Tibial nerve (tissue), 4 donors: Measurements from ENCODE around the gene MLANA. TPM values are rescaled to one million over a fixed set of nuclear protein-coding genes. Genes with fewer than 3 reads are reported as not detected.
"Not testable (repeated sequence)": the region's sequence is repeated elsewhere in the genome, so short reads cannot be mapped to it uniquely, and the experiment has no call there.

ENCODE experiments used
- DNase-seq, 2 donors: peaks; one replicate each; pipeline ENCODE4 v3.0.0-alpha.2; 2019; ENCODE audit warnings: low spot score in 2 of 2
- H3K27ac ChIP-seq, 4 donors: fragments of 200-600 bp; sonication (generic) in 3 of 4; one replicate each; pipeline ENCODE4 v1.5.1; 2017 to 2019; ENCODE audit warnings: mild to moderate bottlenecking in 1 of 4
- H3K27me3 ChIP-seq, 2 donors: fragments of 200-600 bp; sonication (generic) in 1 of 2; one replicate each; pipeline versions ENCODE4 v1.5.1 to v1.6.0; 2017 to 2019
- H3K36me3 ChIP-seq, 3 donors: fragments of 200-600 bp; sonication (generic); one replicate each; pipeline ENCODE4 v1.5.1; 2018 to 2019
- H3K4me1 ChIP-seq, 4 donors: fragments of 200-600 bp; sonication (generic) in 3 of 4; one replicate each; pipeline ENCODE4 v1.5.1; 2017 to 2019
- H3K4me3 ChIP-seq, 4 donors: fragments of 200-600 bp; sonication (generic) in 3 of 4; one replicate each; pipeline ENCODE4 v1.5.1; 2017 to 2019; ENCODE audit warnings: mild to moderate bottlenecking in 1 of 4, moderate library complexity in 1 of 4
- H3K9me3 ChIP-seq, 4 donors: fragments of 200-600 bp; sonication (generic) in 3 of 4; one replicate each; pipeline ENCODE4 v1.5.1; 2017 to 2019
- CTCF ChIP-seq, 5 experiments: fragments of 200-600 bp in 3 of 5; fragments of 450-650 bp in 2 of 5; sonication (generic) in 3 of 5; IDR thresholded peaks; one replicate each; pipeline ENCODE4 v1.5.1; 2016 to 2019; ENCODE audit warnings: antibody characterized with exemption in 5 of 5, mild to moderate bottlenecking in 3 of 5, moderate library complexity in 2 of 5
- EP300 ChIP-seq, 2 donors: sonication (generic); formaldehyde crosslinking; IDR thresholded peaks; one replicate each; pipeline ENCODE4 v1.6.1; 2017; ENCODE audit warnings: antibody characterized with exemption in 2 of 2, mild to moderate bottlenecking in 1 of 2
- POLR2A ChIP-seq, 2 donors: fragments of 450-650 bp; IDR thresholded peaks; one replicate each; pipeline ENCODE4 v1.6.1; 2017; ENCODE audit warnings: antibody characterized with exemption in 2 of 2, mild to moderate bottlenecking in 2 of 2, moderate library complexity in 2 of 2
- WGBS, 2 donors: methylation state at CpG; one replicate each; pipeline ENCODE4 v1.1.5; 2018; 5-methylcytosine and 5-hydroxymethylcytosine counted together
- total RNA-seq, 4 donors: library from RNA; depleted of rRNA; stranded (reverse); fragments of >200 nt; gene quantifications; one replicate each; pipeline ENCODE4 v1.1.0, GENCODE V29; 2016

MLANA gene
- total RNA-seq, 4 donors from 2014 or later = not detected

- Histone ChIP-seq H3K27ac (no peak overlapping the region), H3K36me3 (peaks cover 0 to 25% (median 0%) of the 10 kb centered on the region in 3 donors), H3K9me3 (no peaks in the 10 kb centered on the region), H3K4me3 (no peak overlapping the region), H3K27me3 (no peaks in the 10 kb centered on the region), H3K4me1 (no peaks in the 10 kb centered on the region)
- WGBS, 2 donors = 71 to 80% methylated on average over 10 of the region's 10 CpGs
- DNase-seq = no peak
- TF ChIP-seq EP300 (IDR thresholded peaks at IDR 0.05) (no peak), CTCF (IDR thresholded peaks at IDR 0.05) (no peak), POLR2A (IDR thresholded peaks at IDR 0.05) (no peak)
Observed at GRCh38 chr9:5879419-5880181, 11.1 kb upstream of the MLANA start.

GRCh38 chr9:5882244-5883012 is 8.3 kb upstream of the MLANA start:
- H3K4me3 ChIP-seq, DNase-seq, H3K9me3 ChIP-seq, H3K36me3 ChIP-seq, H3K27ac ChIP-seq, H3K27me3 ChIP-seq, H3K4me1 ChIP-seq: not testable (repeated sequence)
- WGBS, 2 donors = 94 to 99% methylated on average over 5 of the region's 5 CpGs

- no peak for DNase-seq
- Histone ChIP-seq H3K9me3 (no peaks in the 10 kb centered on the region), H3K27ac (no peak overlapping the region), H3K4me3 (no peak overlapping the region), H3K36me3 (peaks cover 0 to 3% (median 0%) of the 10 kb centered on the region in 3 donors), H3K4me1 (no peaks in the 10 kb centered on the region), H3K27me3 (no peaks in the 10 kb centered on the region)
- 83 to 84% methylated on average over 8 of the region's 9 CpGs for WGBS, 2 donors
- TF ChIP-seq CTCF (IDR thresholded peaks at IDR 0.05) (no peak), EP300 (IDR thresholded peaks at IDR 0.05) (no peak), POLR2A (IDR thresholded peaks at IDR 0.05) (no peak)
Observed at GRCh38 chr9:5884191-5884590, 6.5 kb upstream of the MLANA start.

GRCh38 chr9:5886114-5886939 is 4.4 kb upstream of the MLANA start:
- WGBS, 2 donors = 56 to 57% methylated on average over 8 of the region's 8 CpGs
- peak; percentile 40 to 74 for DNase-seq
- Histone ChIP-seq H3K36me3 (no peaks in the 10 kb centered on the region), H3K9me3 (no peaks in the 10 kb centered on the region), H3K27me3 (no peaks in the 10 kb centered on the region), H3K4me3 (no peak overlapping the region), H3K4me1 (no peaks in the 10 kb centered on the region), H3K27ac (no peak overlapping the region)
- TF ChIP-seq CTCF (IDR thresholded peaks at IDR 0.05) (peak; percentile 71 to 84 (median 79)), POLR2A (IDR thresholded peaks at IDR 0.05) (no peak), EP300 (IDR thresholded peaks at IDR 0.05) (no peak)

- WGBS, 2 donors = 59 to 67% methylated on average over 7 of the region's 7 CpGs
- TF ChIP-seq POLR2A (IDR thresholded peaks at IDR 0.05) (no peak), EP300 (IDR thresholded peaks at IDR 0.05) (no peak)
- DNase-seq = no peak
- no peaks in the 10 kb centered on the region for H3K27me3 ChIP-seq
- H3K4me1 ChIP-seq = no peaks in the 10 kb centered on the region
- peaks cover 0 to 21% (median 0%) of the 10 kb centered on the region in 3 donors for H3K36me3 ChIP-seq
- H3K4me3 ChIP-seq = no peak overlapping the region
- no peak overlapping the region for H3K27ac ChIP-seq
- H3K9me3 ChIP-seq = no peaks in the 10 kb centered on the region
Observed at GRCh38 chr9:5892456-5893133, 1.9 kb downstream of the MLANA start.
